GM21528 (cell line): ENCODE measurements around the gene MUCL3.
"Not testable (repeated sequence)": the region's sequence is repeated elsewhere in the genome, so short reads cannot be mapped to it uniquely, and the experiment has no call there.

Source experiments
- ATAC-seq: cut with Tn5 transposase; IDR thresholded peaks from one replicate; pipeline ENCODE4 v1.9.1; 2021; ENCODE audit warnings: mild to moderate bottlenecking, moderate library complexity; ENCODE audit not compliant: unreplicated experiment, low FRiP score

The MUCL3 gene

GRCh38 chr6:30979141-30979540, 38.4 kb downstream of the MUCL3 start:
- no peak for ATAC-seq

GRCh38 chr6:30979690-30980089, 38.9 kb downstream of the MUCL3 start:
- ATAC-seq, result no peak

- no peak for ATAC-seq
Measured at GRCh38 chr6:30981942-30982772, 41.4 kb downstream of the MUCL3 start.

- ATAC-seq, result no peak
Measured at GRCh38 chr6:30983439-30983838, 42.7 kb downstream of the MUCL3 start, which contains the start of gene MUC21. Gene MUC21, plus strand, starts transcription at chr6:30983718. Its CDS starts 241 bp downstream, at chr6:30983959.

GRCh38 chr6:30985490-30985889, 44.7 kb downstream of the MUCL3 start:
- no peak for ATAC-seq

- ATAC-seq, result no peak
Measured at GRCh38 chr6:30987304-30987703, 46.5 kb downstream of the MUCL3 start.

- ATAC-seq, result no peak
Measured at GRCh38 chr6:30988209-30988825, 47.5 kb downstream of the MUCL3 start.

GRCh38 chr6:30990422-30991086, 49.8 kb downstream of the MUCL3 start:
- ATAC-seq, result no peak

GRCh38 chr6:30991891-30992290, 51.1 kb downstream of the MUCL3 start:
- no peak for ATAC-seq

- ATAC-seq, result no peak
Measured at GRCh38 chr6:30997301-30997700, 56.5 kb downstream of the MUCL3 start.

GRCh38 chr6:30998785-30999184, 58.0 kb downstream of the MUCL3 start:
- ATAC-seq, result no peak

GRCh38 chr6:31000067-31000860, 59.5 kb downstream of the MUCL3 start:
- ATAC-seq, result not testable (repeated sequence)

- ATAC-seq, result no peak
Measured at GRCh38 chr6:31001281-31001888, 60.6 kb downstream of the MUCL3 start.

GRCh38 chr6:31002471-31002870, 61.7 kb downstream of the MUCL3 start:
- no peak for ATAC-seq
